GM04504 (cell line): ENCODE data around the gene MIF4GD.
"Not testable (repeated sequence)": the region's sequence is repeated elsewhere in the genome, so short reads cannot be mapped to it uniquely, and the experiment has no call there.

Experiments
- DNase-seq: peaks from one replicate; pipeline ENCODE4 v3.0.0-alpha.2; 2012; ENCODE audit warnings: low read depth

The MIF4GD gene

DNA sequence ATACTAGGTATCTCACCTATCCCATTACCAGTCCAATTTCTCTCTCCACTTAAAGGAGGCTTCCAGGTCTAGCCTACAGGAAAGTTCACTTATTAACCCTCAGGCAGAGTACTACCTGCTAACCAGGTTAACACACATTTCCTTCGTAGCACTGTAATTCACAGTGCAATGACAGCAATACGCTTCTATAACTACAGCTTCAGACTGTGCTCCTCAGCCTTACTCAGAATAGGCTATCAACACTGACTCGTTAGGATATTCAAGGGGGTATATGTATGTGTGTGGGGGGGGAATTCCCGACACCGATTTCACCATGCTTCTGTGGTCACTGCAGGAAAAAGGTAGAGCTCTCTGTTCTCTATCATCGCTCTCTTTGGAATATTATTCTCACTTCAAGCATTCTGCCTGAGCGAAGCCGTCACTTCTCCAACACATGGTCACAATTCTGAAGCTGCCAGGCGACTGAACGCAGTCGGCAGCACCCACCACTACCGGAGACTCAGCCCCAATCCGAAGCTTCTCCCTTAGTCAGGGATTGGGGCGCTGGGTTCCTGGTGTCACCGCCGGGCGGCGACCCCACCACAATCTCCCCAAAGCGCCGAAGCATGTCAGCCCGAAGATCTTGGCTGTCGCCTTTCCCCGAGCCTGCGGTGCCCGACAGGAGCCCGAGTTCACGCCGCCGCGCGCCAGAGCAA is 10.2 kb downstream of the MIF4GD start:
- DNase-seq: no peak

DNA sequence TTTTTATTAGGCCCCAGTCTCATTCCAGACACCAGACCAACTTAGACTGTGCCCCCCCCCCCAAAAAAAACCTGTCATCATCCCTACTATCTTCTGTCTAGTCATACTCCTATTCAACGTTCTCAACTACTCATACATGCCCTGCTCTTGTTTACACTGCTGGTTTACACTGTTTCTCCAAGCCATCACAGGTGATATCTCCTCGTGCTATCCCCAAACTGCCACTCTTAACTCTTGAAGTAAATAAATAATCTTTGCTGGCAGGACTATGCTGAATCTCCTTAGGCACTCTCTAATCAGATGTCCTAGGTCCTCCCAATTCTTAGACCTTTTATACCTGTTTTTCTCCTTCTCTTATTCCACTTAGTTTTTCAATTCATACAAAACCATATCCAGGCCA is 13.8 kb downstream of the MIF4GD start:
- not testable (repeated sequence) for DNase-seq

DNA sequence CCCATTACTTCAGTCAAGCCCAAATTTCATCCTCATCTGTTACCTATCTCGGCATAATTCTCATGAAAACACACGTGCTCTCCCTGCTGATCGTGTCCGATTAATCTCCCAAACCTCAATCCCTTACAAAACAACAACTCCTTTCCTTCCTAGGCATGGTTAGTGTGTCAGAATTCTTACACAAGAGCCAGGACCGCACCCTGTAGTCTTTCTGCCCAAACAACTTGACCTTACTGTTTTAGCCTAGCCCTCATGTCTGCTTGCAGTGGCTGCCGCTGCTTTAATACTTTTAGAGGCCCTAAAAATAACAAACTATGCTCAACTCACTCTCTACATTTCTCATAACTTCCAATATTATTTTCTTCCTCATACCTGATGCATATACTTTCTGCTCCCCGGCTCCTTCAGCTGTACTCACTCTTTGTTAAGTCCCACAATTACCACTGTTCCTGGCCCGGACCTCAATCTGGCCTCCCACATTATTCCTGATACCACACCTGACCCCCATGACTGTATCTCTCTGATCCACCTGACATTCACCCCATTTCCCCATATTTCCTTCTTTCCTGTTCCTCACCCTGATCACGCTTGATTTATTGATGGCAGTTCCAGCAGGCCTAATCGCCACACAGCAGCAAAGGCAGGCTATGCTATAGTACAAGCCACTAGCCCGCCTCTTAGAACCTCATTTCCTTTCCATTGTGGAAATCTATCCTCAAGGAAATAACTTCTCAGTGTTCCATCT is 14.9 kb downstream of the MIF4GD start:
- DNase-seq: not testable (repeated sequence)

DNA sequence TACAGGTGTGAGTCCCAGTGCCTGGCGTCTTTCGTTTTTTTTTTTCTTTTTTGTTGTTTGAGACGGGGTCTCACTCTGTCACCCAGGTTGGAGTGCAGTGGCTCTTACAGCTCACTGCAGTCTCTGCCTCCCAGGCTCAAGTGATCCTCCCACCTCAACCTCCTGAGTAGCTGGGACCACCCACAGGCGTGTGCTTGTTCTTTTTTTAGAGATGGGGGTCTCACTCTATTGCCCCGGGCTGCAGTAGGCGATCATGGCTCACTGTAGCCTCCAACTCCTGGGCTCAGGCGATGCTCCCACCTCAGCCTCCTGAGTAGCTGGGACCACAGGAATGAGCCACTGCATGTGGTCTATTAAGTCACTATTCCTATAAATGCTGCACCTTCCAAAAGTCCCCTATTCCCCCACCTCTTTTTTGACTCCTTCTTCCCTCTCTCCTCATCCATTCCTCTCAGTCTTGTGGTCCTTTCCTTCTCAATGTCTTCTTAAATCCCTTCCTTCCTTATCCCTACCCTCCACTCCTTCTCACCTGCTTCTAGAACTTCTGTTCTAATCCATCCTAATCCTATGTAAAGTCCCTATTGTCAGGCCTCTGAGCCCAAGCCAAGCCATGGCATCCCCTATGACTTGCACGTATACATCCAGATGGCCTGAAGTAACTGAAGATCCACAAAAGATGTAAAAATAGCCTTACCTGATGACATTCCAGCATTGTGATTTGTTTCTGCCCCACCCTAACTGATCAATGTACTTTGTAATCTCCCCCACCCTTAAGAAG is 18.8 kb downstream of the MIF4GD start:
- DNase-seq: no peak

GRCh38 chr17:75250009-75250471 is 21.0 kb downstream of the MIF4GD start:
- DNase-seq: peak; percentile 26

- DNase-seq: no peak
These were observed 21.5 kb downstream of the MIF4GD start for GRCh38 chr17:75249564-75249963.

GRCh38 chr17:75246404-75246803 is 24.6 kb downstream of the MIF4GD start:
- DNase-seq: no peak

DNA sequence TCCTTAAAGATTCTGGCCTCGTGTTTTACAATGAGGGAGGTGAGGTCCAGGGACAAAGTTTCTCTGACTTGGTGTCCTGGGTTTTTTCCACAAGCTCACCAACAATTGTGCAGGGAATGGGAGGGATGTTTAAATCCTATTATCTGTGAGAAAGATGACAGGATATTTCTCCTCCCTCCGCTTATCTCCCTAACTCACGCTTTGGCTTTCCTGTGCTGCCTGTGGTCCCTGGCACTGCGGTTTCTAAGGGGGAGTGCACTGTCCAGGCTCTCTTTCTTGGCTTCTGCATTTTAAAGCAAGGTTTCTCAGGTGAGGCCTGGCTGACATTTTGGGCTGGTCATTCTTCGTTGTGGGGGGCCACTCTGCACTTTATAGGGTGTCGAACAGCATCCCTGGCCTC is 26.0 kb downstream of the MIF4GD start:
- no peak for DNase-seq

DNA sequence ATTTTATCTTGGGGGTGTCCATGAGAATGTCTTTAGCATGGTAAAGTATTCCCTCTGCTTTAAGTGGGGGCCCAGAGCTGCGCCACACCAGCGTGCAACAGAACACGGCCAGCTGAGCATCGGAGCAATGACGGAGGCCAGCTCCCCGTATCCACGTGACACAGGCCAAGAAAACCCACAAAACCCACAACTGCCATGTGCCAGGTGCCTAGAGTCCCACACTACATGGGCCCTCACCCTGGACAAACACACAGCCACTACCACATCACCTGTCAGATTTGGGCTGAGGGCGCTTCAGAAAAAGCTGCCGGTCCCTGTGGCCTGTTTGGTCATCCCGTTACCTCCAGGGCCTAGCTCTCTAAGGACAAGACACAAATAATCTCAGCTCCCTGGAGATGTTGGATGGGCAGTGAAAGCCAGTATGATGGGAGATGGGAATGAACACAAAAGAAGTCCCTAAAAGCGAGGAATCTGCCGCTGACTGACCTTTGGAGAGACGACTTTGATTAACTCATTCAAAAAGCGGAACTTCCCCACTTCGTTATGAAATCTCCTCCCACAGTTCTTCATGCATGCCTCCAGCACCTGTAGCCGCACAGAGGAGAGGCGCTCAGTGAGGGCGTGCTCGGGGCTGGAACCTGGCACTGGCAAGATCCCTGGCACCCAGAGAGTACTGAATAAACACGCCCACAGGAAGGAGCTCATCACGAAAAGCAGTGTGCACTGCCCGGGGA is 26.7 kb downstream of the MIF4GD start:
- no peak for DNase-seq

DNA sequence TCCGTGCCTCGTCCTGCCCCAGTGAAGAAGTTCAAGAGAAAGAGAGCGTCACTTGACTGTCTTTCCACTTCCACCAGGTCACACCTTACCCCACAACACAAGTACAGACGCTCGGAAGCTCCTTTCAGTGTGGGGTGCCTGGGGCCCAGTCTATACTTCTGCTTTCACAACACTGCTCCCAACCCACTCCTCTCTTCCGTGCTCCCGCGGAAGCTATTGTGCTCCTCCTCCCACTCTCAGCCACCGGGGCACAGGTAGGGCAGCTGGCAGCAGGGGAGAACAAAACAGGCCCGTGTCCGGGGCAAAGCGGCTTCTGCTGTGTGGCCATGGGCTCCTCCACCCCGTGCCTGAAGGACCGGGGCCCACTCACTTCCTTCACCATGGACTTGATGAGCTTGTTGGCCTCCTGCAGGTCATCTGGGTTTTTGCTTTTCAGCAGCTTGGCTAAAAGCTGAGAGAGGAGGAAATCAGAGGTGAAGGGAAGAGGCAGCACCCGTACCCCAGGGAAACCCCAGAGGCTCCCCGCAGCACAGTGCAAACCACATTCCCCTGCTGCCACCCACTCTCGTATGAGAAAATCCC is 28.5 kb downstream of the MIF4GD start:
- no peak for DNase-seq

- peak; percentile 34 for DNase-seq
These were observed 29.0 kb downstream of the MIF4GD start for GRCh38 chr17:75241996-75242460.

GRCh38 chr17:75241502-75241901 is 29.5 kb downstream of the MIF4GD start:
- DNase-seq: no peak

GRCh38 chr17:75241143-75241430 is 29.9 kb downstream of the MIF4GD start:
- DNase-seq: no peak

GRCh38 chr17:75240394-75241142 is 30.5 kb downstream of the MIF4GD start:
- DNase-seq: no peak

GRCh38 chr17:75239778-75240393 is 31.1 kb downstream of the MIF4GD start:
- DNase-seq: no peak

- no peak for DNase-seq
These were observed 31.8 kb downstream of the MIF4GD start for GRCh38 chr17:75239214-75239613.

GRCh38 chr17:75238684-75239191 is 32.3 kb downstream of the MIF4GD start:
- no peak for DNase-seq

DNA sequence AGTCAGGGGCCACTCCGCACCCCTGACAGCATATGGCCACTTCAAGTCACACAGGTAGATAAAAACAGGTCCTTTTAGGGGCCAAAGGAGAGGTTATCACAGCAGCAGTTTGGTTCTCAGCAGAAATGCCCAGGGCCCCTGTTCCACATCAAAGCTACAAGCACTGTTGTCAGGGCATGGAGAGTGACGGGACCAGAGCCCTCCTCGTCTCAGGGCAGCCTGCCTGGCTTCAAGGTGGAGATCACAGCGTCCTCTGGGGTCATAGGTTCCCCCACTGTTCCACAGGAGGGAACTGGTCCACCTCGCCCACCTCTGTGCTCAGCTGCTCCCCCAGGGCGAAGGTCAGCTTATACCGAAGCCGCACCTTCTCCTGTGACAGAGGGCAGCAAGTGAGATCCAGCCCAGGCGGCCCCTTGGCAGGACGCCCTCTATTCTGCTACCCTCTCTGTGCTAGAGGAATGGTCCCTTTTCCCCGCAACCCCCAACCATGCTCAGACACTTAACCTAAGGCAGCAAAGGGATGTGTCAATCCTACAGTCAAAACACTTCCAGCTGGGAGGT is 32.9 kb downstream of the MIF4GD start:
- no peak for DNase-seq

DNA sequence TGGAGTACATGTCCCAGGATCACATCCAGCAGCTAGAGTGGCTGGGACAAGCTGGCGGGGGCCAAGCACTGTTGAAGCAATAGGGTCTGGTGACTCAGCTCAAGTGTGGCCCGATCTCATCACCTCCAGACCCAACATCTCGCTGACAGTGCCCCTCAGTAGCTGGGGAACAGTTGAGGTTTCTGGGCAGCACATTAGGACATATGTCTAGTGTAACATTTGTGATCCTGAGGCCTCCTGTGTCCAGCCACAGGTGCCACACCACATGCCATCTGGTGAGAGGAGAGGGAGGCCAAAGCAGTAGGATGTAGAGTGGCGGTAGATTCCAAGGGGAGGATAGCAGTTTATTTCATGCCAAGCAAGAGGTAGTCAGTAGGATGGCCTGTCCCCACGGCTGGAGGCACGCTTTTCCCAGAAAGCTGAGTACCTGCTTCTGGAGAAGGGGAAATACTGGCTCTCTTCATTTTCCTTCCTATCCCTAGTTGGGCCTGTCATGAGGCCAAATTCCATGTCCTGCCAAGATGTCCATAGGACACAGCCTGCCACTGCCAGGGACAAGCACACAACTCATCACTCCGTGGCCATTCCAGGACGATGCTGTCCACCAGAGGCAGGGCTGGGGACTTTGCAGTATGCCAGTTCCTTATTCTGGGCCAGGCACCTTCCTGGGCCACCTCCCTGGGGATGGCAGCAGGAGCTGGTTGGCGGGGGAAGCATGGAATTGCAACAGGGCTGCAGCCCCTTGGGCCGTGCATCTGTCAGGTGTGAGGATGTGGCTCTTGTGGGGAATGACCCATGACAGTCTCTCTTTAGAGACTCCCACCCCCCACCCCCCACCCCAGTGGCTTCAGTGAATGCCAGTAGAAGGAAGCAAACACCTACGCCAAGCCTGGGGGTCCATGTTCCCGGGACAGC is 33.7 kb downstream of the MIF4GD start:
- DNase-seq: no peak
